ENCODE results near the gene USP4. TPM values are rescaled to one million over a fixed set of nuclear protein-coding genes. Genes with fewer than 3 reads are reported as not detected.
A peak's percentile ranks its signal among the peaks of the same experiment; 100 is the strongest.
"Not testable (repeated sequence)": the region's sequence is repeated elsewhere in the genome, so short reads cannot be mapped to it uniquely, and the experiment has no call there.

USP4 gene, protein sequence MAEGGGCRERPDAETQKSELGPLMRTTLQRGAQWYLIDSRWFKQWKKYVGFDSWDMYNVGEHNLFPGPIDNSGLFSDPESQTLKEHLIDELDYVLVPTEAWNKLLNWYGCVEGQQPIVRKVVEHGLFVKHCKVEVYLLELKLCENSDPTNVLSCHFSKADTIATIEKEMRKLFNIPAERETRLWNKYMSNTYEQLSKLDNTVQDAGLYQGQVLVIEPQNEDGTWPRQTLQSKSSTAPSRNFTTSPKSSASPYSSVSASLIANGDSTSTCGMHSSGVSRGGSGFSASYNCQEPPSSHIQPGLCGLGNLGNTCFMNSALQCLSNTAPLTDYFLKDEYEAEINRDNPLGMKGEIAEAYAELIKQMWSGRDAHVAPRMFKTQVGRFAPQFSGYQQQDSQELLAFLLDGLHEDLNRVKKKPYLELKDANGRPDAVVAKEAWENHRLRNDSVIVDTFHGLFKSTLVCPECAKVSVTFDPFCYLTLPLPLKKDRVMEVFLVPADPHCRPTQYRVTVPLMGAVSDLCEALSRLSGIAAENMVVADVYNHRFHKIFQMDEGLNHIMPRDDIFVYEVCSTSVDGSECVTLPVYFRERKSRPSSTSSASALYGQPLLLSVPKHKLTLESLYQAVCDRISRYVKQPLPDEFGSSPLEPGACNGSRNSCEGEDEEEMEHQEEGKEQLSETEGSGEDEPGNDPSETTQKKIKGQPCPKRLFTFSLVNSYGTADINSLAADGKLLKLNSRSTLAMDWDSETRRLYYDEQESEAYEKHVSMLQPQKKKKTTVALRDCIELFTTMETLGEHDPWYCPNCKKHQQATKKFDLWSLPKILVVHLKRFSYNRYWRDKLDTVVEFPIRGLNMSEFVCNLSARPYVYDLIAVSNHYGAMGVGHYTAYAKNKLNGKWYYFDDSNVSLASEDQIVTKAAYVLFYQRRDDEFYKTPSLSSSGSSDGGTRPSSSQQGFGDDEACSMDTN
- polyA plus RNA-seq (ENCODE audit: insufficient read length in 4 of 4): 10 to 100 TPM; 56.2 to 64.4 (median 60.0) TPM

DNA sequence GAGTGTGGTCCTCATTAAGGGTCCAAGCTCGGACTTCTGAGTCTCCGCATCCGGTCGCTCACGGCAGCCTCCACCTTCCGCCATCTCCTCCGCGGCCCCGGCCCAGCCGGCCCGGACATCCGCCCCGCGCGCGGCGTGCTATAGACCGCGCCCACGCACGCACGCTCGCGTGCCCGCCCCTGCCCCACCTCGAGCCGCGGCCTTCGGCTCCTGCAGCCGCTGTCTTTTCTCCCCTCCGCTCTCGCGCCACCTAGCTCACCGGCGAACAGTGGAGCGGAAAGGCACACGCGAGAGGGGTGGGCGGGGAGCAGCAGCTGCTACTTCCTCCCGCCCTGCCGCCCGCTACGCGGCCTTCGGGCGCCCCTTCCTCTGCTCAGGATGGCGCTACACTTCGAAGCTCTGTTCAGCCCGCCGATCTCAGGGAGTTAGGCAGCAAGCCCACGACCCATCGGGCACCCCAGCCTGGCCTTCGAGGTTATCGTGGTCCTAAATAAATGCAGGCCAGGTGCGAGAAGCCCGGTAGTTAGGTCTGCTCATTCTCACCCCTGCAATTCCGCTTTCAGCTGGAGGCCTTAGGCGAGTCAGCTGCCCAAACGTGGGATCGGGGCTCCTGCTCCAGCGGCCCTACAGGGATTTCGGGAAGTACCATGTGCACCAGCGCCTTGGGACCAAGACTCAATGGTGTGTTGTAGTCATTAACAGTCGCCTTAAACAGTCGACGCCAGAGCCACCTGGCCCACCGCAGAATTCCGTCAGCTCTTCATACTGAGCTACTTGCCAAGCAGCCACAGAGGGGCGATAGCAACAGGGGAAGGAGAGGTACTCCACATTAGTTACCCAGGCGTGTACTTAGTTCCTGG, at the start of gene USP4:
Gene USP4 (minus strand): TSS at position 113 of the 860 bp plus-strand sequence. CDS start 29 bp downstream, at position 84.
- DNase-seq (ENCODE audit: low read depth in 4 of 4, low spot score in 3 of 4): peak; percentile 76 to 87 (median 83)

DNA sequence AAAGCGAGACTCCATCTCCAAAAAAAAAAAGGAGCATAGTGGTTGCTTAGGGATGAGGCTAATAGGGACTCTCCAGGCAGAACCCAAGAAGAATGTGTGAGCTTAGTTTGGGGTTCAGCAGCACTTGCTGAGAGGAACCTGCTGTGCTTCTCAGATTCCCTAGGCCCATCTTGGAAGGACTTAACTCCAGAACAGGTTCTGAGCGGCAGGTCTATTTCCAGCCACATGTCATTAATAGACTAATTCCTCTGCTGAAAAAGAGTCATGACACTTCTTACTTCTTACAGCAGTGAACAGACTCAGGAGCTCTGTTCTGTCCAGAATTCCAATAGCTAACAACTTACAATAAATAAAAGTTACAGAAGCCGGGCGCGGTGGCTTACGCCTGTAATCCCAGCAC, 49.4 kb upstream of the USP4 start:
- DNase-seq (ENCODE audit: low read depth in 4 of 4, low spot score in 3 of 4): no peak

DNA sequence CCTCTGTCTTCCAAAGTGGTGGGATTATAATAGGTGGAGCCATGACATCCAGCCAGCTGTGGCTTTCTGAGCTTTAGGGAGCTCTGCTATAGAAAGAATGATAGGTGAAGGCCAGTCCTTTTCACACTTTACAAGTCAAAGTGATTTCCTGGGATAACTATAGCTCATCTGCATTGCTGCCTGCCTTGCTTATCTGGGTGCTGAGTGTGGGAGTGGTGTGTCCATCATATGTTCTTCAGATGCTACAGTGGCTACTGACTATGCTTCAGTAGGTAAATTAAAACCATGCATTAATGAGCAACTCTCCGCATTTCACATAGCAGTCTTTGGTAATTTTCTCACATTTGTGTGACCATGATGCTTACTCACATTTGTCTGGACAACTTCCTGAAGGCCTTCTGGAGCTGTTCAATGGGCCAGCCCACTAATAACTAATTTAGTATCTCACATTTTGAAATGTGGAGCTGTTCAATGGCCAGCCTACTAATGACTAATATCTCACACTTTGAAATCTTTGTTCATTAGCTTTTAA, 48.5 kb upstream of the USP4 start:
- DNase-seq (ENCODE audit: low read depth in 4 of 4, low spot score in 3 of 4): no peak

DNA sequence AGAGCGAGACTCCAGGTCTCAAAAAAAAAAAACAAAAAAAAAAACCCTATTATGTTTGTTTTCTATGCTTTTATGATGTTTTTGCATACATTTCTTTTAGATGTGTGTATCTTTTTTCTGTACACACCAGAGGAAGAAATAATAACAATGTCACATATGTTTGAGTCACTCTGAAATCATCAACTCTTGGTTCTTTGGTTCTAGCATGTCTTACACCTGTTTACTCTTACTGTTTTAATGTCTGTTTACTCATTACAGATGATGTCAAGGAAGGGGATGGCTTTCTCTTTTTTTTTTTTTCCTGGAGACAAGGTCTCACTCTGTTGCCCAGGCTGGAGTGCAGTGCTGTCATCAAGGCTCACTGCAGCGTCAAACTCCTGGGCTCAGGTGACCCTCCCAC, 47.9 kb upstream of the USP4 start:
- no peak for DNase-seq (ENCODE audit: low read depth in 4 of 4, low spot score in 3 of 4)

DNA sequence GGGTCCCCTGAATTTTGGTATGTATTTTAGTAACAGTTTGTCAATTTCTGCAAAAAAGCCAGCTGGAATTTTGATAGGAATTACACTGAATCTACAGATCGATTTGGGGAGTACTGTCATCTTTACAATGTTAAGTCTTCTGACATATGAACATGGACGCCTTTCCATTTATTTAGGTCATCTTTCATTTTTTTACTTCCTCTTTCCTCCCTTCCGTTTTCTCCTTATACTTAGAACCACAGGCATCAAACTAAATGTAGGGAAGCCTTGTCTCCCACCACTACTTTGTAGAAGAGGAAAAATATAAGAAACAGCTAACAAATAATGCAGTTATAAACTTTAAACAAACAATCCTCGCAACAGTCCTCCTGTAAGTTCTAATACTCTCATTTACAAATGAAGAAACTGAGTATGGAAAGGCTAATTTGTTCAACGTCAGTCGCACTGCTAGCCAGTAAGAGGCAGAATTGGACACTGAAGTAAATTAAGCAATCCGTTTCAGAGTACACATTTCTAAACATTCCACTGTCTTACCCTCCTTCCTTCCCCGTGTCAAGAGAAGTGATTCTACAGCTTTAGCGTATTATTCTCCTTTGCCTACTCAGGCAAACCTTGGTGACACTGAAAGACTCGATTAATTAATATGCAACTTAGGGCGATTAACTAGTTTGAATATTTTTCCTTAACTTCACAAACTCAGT, 46.4 kb upstream of the USP4 start:
- no peak for DNase-seq (ENCODE audit: low read depth in 4 of 4, low spot score in 3 of 4)

DNA sequence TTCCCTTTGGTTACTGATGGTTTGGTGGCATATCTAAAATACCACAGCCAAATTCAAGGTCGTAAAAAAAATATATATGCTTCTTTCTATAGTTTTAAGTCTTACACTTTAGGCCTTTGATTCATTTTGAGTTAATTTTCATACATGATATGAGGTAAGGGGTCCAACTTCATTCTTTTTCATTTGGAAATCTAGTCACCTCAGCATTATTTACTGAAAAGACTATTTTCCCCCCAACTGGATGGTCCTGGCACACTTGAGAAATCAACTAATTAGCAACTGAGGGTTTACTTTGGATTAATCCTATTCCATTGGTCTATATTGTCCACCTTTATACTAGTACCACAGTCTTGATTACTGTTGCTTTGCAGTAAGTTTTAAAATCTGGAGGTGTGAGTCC, 45.8 kb upstream of the USP4 start:
- no peak for DNase-seq (ENCODE audit: low read depth in 4 of 4, low spot score in 3 of 4)

DNA sequence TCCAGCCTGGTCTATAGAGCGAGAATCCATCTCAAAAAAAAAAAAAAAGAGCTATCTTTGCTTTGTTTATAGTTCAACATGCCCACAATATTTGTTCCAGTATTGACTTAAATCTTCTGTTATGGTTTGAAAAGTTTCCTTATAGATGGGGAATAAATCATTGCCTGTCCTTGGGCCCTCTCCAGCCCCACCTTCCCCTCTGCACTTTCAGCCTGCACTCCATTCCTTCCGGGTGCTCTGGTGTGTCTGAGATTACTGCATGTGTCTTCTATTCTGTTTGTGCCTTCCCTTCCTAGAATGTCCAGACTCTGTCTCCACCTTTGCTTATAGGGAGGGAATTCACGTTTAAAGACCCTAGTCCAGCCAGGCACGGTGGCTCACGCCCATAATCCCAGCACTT, 43.5 kb upstream of the USP4 start:
- no peak for DNase-seq (ENCODE audit: low read depth in 4 of 4, low spot score in 3 of 4)

DNA sequence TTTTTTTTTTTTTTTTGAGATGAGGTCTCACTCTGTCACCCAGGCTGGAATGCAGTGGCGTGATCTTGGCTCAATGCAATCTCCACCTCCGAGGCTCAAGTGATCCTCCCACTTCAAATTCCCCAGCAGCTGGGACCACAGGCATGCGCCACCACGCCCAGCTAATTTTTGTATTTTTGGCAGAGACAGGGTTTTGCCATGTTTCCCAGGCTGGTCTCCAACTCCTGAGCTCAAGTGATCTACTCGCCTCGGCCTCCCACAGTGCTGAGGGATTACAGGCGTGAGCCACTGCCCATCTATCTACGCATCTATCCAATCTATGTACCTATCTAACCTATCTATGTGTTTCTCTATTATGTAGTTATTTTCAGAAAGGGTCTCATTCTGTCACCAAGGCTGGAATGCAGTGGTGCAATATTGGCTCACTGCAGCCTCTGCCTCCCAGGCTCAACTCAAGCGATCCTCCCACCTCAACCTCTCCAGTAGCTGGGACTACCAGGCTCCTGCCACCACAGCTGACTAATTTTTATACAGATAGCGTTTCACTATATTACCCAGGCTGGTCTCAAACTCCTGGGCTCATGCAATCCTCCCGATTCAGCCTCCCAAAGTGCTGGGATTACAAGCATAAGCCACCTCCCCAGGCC, 38.5 kb upstream of the USP4 start:
- DNase-seq (ENCODE audit: low read depth in 4 of 4, low spot score in 3 of 4): no peak

DNA sequence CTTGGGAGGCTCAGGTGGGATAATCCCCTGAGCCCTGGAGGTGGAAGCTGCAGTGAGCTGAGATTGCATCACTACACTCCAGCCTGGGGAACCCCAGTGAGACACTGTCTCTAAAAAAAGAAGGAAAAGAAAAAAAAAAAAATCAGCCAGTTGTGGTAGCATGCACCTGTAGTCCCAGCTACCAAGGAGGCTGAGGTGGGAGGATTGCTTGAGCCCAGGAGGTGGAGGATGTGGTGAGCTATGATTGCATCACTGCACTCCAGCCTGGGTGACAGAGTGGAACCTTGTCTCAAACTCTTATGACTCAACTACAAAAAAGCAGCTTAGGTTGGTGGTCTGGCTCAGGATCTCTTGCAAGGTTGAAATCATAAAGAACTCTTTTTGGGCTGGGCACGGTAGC, 37.6 kb upstream of the USP4 start:
- DNase-seq (ENCODE audit: low read depth in 4 of 4, low spot score in 3 of 4): no peak

DNA sequence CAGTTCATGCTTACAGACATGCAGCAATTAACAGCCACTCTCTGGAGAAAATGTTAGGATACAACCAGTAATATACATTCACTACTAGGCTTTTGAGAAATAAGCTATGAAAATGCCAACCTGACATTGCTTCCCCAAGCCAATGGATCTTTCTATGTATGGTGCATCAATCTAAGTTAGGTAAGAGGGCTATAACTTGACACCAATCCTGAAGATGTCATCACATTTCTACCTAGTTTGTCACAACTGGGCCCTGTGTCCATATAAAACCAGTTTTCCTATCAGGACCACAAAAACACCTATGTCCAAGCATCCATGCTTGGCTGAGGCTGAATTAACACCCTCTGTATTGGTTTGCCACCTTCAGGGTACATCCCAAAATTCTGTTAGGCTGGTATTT, 32.1 kb upstream of the USP4 start:
- DNase-seq (ENCODE audit: low read depth in 4 of 4, low spot score in 3 of 4): no peak

DNA sequence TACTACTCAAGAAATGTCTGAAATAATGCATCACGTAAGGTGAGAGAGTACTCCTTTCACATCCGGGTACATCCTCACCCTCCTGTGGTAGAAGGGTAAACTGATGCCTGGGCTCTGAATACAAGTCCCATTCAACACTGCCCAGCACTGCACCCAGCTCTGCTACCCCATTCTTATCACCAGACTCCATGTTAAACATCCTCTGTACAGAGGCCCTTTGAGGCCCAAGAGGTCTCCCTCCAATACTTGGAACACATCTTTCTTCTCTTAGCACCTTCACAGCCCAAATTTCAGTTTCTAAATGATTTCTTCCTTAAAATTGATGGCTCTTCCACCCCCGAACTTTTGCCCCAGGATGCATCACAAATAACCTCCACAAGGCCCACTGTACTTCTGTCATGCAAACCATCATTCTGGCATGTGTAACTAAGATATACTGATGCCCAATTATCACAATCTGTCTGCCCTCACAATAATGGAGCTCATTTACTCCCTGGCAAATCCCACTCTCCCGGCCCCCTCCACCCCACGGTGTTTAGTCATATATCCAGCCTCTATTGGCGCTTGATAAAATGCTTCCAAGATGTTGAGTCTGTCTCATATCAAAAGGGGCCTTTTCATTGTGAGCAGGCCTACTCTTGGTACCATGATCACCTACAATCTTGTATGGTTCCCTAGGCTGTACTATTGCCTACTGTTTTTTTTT, 30.9 kb upstream of the USP4 start:
- no peak for DNase-seq (ENCODE audit: low read depth in 4 of 4, low spot score in 3 of 4)

DNA sequence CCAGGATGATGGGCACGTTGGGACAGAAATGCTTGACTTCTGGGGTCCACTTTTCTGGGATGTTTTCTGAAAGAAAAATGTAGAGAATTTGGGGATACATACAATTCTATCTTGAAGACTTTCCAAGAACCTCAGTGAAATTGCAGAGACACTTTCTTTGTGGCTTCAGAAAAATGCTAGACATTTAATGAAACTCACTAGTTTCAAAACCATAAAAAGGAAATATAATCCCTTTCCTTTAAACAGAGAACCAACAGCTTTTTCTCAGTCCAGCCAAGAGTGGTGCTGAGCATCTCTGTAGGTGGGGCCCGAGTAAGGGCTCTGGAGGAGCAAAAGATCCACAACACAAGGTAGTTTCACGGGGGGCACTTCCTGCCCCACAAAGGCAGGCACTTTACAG, 22.7 kb upstream of the USP4 start:
- no peak for DNase-seq (ENCODE audit: low read depth in 4 of 4, low spot score in 3 of 4)

DNA sequence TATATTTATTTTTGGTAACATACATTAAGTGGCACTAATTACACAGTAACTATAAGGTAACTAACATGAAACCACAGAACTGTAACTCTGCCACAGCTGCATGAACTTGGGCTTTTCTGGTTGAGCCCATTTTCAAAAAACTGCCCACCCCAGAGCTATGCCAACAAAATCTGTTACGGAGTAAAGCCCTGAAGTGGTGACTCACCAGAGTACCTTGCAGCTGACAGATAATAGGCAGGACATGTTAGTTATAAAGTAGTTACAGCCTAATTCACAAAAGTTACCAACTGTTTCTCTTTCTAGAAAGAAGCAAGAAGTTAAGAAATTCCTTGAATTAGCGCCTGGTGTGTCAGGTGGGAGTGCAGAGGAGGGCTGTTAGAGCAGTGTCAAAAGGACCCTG, 19.8 kb upstream of the USP4 start:
- no peak for DNase-seq (ENCODE audit: low read depth in 4 of 4, low spot score in 3 of 4)

DNA sequence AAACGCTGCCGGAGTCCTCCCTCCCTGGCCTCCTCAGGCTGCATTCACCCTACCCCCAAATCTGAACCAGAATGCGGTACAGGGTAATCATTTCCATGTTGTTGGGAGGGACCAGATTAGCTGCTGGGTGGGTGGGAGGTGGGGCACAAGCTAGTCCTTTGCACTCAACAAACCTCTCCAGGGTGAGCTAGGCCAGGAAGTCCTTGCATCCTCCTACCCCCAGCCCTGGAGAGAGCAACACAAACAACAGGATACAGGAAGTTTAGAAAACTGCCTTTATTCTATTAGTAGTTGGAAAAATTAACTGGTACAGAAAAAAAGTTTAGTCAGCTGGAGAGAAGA, 19.0 kb upstream of the USP4 start:
- no peak for DNase-seq (ENCODE audit: low read depth in 4 of 4, low spot score in 3 of 4)

DNA sequence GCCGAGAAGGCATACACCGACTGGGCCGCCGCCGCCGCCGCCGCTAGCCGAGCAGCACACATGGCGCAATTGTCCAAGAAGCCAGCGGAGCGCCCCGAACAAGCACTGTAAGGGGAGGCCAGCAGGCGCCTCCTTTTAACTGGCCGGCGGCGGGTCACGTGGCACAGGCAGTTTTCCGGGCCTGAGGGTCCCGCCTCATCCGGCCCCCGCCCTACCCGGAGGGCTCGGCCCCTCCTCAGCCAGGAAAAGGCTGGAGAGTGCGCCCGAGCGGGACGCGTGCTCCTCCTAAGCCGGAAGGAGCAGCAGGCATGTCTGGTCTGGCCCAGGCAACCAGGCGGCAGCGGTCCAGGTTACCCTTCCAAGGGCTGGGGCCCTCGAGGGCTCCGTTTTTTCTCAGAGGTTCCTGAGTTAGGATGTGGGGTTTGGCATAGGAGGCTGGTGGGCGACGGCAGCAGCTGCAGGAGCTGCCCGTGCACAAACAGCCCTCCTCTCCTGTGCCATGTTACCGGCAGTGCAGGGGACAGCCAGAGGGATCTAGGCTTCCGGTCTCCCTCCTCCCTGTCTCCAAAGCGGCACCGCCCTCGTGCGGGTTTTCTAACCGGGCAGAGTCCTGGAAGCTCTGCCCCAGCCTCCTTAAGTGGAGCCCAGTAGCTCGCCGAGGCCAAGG, 18.5 kb upstream of the USP4 start, which contains the start of gene GPX1:
Gene GPX1 (minus strand): TSS at position 137 of the 667 bp plus-strand sequence. CDS start 75 bp downstream, at position 62.
- peak; percentile 80 to 91 (median 88) for DNase-seq (ENCODE audit: low read depth in 4 of 4, low spot score in 3 of 4)

DNA sequence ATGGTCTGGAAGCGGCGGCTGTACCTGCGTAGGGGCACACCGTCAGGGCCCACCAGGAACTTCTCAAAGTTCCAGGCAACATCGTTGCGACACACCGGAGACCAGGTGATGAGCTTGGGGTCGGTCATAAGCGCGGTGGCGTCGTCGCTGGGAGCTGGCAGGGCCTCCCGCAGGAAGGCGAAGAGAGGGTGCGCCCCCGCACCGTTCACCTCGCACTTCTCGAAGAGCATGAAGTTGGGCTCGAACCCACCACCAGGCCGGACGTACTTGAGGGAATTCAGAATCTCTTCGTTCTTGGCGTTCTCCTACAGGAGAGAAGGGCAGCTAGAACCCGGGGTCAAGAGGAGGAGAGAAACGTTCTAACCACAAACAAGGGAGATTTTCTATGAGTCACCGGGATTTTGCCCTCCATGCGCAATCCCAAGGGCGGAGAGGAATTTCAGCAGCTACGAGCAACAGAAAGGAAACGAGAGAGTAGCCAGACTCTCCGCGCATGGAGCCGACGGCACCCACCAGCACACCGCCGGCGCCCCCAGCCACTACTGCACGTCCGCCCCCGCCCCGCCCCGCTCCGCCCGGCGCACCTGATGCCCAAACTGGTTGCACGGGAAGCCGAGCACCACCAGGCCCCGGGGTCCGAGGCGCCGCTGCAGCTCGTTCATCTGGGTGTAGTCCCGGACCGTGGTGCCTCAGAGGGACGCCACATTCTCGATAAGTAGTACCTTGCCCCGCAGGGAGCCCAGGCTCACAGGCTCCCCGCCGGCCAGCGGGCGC, 17.8 kb upstream of the USP4 start:
- not testable (repeated sequence) for DNase-seq (ENCODE audit: low read depth in 4 of 4, low spot score in 3 of 4)

DNA sequence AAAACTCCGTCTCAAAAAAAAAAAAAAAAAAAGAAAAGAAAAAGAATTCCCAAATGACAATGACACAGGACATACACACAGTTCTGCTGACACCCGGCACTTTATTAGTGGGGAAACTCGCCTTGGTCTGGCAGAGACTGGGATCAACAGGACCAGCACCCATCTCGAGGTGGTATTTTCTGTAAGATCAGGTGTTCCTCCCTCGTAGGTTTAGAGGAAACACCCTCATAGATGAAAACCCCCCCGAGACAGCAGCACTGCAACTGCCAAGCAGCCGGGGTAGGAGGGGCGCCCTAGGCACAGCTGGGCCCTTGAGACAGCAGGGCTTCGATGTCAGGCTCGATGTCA, 17.2 kb upstream of the USP4 start:
- DNase-seq (ENCODE audit: low read depth in 4 of 4, low spot score in 3 of 4): not testable (repeated sequence)

Measured in right renal pelvis (tissue), 4 donors.